Fibroblast of lung (primary cell): Measurements from ENCODE around the gene SMIM5. TPM values are rescaled to one million over a fixed set of nuclear protein-coding genes. Genes with fewer than 3 reads are reported as not detected.

ENCODE experiments used
- DNase-seq, 2 donors: peaks; one replicate each; pipeline versions ENCODE4 v3.0.0 to v3.0.0-alpha.2; 2010; ENCODE audit warnings: low read depth in 2 of 2
- H2AFZ ChIP-seq: 2 replicates; pipeline ENCODE4 v1.5.1; 2012; ENCODE audit warnings: low read length, control low read depth, inconsistent platforms
- H3K27ac ChIP-seq: 2 replicates; pipeline ENCODE4 v1.5.1; 2011; ENCODE audit warnings: low read length, control low read depth; ENCODE audit not compliant: insufficient read depth
- H3K27me3 ChIP-seq: 2 replicates; pipeline ENCODE4 v1.5.1; 2011; ENCODE audit warnings: mild to moderate bottlenecking, low read length; ENCODE audit not compliant: control insufficient read depth, insufficient read depth
- H3K36me3 ChIP-seq: 2 replicates; pipeline ENCODE4 v1.5.1; 2011; ENCODE audit warnings: low read length; ENCODE audit not compliant: control insufficient read depth, insufficient read depth
- H3K4me1 ChIP-seq: 2 replicates; pipeline ENCODE4 v1.5.1; 2011; ENCODE audit warnings: low read length; ENCODE audit not compliant: control insufficient read depth, insufficient read depth; ENCODE audit errors: extremely low read depth
- H3K4me2 ChIP-seq: 2 replicates; pipeline ENCODE4 v1.5.1; 2011; ENCODE audit warnings: low read length, control low read depth; ENCODE audit not compliant: insufficient read depth; ENCODE audit errors: extremely low read depth
- H3K4me3 ChIP-seq, 4 experiments: fragments of 200-600 bp in 1 of 4; sonication (generic) in 1 of 4; replicated peaks in 1 of 4; 2 replicates each; pipeline ENCODE4 v1.5.1; 2011 to 2016; ENCODE audit warnings: low read length in 4 of 4, low read depth in 3 of 4, mild to moderate bottlenecking in 3 of 4, control low read depth in 2 of 4, inconsistent platforms in 1 of 4, mixed read lengths in 1 of 4; ENCODE audit not compliant: insufficient read depth in 1 of 4; ENCODE audit errors: control extremely low read depth in 1 of 4
- H3K79me2 ChIP-seq: 2 replicates; pipeline ENCODE4 v1.5.1; 2012; ENCODE audit warnings: mild to moderate bottlenecking, low read length, inconsistent platforms; ENCODE audit not compliant: control insufficient read depth, insufficient read depth
- H3K9ac ChIP-seq: 2 replicates; pipeline ENCODE4 v1.5.1; 2011; ENCODE audit warnings: mild to moderate bottlenecking, low read length, control low read depth; ENCODE audit not compliant: insufficient read depth
- H3K9me3 ChIP-seq: 2 replicates; pipeline ENCODE4 v1.5.1; 2012; ENCODE audit warnings: low read depth, low read length; ENCODE audit not compliant: control insufficient read depth, insufficient read depth
- H4K20me1 ChIP-seq: 2 replicates; pipeline ENCODE4 v1.5.1; 2011; ENCODE audit warnings: low read length; ENCODE audit not compliant: control insufficient read depth, insufficient read depth; ENCODE audit errors: extremely low read depth
- EZH2 ChIP-seq: IDR thresholded peaks from 2 replicates; pipeline ENCODE4 v1.5.1; 2012; ENCODE audit warnings: low read length, control low read depth, mild to moderate bottlenecking; ENCODE audit errors: missing control alignments
- polyA plus RNA-seq, 2 donors: library from polyadenylated mRNA; depleted of rRNA in 1 of 2; stranded (reverse) in 1 of 2; unstranded in 1 of 2; fragments of >200 nt; gene quantifications; 2 replicates each; pipeline ENCODE4 v1.2.1, GENCODE V29; 2011 to 2012; ENCODE audit warnings: missing spikeins in 1 of 2
- total RNA-seq: library from RNA; depleted of rRNA; stranded (reverse); fragments of >200 nt; gene quantifications from 2 replicates; pipeline ENCODE4 v1.2.1, GENCODE V29; 2014
- TF ChIP-seq, protein P1 (sequence below), 2 donors: IDR thresholded peaks in 1 of 2; conservative IDR thresholded peaks in 1 of 2; 1 replicate in 1 of 2; 2 replicates in 1 of 2; pipeline ENCODE4 v1.5.1; 2011 to 2012; ENCODE audit warnings: low read length in 2 of 2, control low read depth in 1 of 2, inconsistent platforms in 1 of 2, low read depth in 1 of 2, mild to moderate bottlenecking in 1 of 2

Gene SMIM5
- total and polyA plus RNA-seq, 2 donors (not counting 1 experiment from before 2014, with no cell fraction given) = 0.05 to 0.17 TPM

DNA sequence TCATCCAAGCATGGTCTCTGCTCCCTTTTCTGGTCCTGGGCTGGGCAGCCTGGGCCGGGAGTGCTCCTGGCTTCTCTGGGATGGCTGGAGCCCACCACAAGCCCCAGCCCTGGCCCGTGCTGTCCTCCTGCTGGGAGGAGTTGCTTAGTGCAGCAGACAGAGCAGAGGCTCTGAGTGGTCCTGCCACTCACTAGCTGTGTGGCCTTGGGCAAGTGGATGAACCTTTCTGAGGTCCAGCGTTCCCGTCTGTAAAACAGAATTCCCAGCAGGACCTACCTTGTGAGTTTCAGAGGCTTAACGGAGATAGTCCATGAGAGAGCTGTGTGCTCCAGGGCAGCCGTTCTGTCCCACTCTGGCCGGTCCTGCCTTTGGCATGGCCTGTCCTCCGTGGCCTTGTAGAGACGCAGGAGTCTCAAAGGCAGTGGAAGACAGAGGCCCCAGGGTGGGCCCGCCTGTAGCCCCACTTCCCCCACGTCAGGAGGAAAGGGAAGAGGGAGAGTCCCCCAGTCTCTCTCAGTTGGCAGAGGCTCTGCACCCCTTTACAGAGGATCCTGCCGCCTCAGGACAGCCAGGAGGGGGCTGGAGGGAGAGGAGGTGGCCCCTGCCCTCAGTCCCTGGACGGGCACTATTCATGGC, 37.8 kb upstream of the SMIM5 start:
- TF ChIP-seq, protein P1, sequence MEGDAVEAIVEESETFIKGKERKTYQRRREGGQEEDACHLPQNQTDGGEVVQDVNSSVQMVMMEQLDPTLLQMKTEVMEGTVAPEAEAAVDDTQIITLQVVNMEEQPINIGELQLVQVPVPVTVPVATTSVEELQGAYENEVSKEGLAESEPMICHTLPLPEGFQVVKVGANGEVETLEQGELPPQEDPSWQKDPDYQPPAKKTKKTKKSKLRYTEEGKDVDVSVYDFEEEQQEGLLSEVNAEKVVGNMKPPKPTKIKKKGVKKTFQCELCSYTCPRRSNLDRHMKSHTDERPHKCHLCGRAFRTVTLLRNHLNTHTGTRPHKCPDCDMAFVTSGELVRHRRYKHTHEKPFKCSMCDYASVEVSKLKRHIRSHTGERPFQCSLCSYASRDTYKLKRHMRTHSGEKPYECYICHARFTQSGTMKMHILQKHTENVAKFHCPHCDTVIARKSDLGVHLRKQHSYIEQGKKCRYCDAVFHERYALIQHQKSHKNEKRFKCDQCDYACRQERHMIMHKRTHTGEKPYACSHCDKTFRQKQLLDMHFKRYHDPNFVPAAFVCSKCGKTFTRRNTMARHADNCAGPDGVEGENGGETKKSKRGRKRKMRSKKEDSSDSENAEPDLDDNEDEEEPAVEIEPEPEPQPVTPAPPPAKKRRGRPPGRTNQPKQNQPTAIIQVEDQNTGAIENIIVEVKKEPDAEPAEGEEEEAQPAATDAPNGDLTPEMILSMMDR (conservative IDR thresholded peaks at IDR 0.05 in 1 of 2, IDR thresholded peaks at IDR 0.05 in 1 of 2; ENCODE audit: low read depth in 1 of 2, low read length in 2 of 2) = no peak
- TF ChIP-seq EZH2 = no peak
- Histone ChIP-seq H3K27ac (no peak overlapping the region), H2AFZ (no peak overlapping the region), H3K27me3 (peaks cover 4% of the 10 kb centered on the region), H3K4me2 (no peak overlapping the region), H3K79me2 (no peaks in the 10 kb centered on the region), H3K4me3 (no peak overlapping the region), H4K20me1 (no peaks in the 10 kb centered on the region), H3K9me3 (no peaks in the 10 kb centered on the region), H3K36me3 (no peaks in the 10 kb centered on the region), H3K4me1 (no peaks in the 10 kb centered on the region), H3K9ac (no peak overlapping the region)
- DNase-seq = no peak

DNA sequence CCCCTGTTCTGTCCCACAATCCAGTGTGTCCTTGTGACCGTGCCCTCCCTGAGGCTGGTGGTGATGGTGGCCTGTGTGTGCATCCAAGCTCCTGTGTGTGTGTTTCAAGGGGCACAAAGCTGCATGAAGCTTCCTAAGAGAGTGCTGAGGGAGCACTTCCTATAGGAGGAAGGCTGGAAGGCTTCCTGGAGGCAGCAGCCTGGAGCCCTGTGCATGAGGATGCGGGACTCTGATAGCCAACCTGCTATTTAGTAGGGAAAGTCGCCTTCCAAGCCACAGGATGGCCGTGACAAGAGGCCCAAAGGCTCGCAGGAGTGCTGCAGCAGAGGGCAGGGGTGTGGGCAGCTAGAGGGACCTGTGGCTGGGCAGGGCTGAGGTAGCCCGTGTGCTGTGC, 37.3 kb upstream of the SMIM5 start:
- H3K9me3 ChIP-seq = no peaks in the 10 kb centered on the region
- H3K79me2 ChIP-seq = no peaks in the 10 kb centered on the region
- H4K20me1 ChIP-seq = no peaks in the 10 kb centered on the region
- H3K4me2 ChIP-seq = no peak overlapping the region
- H3K36me3 ChIP-seq = no peaks in the 10 kb centered on the region
- TF ChIP-seq EZH2 = no peak
- TF ChIP-seq, protein P1 (conservative IDR thresholded peaks at IDR 0.05 in 1 of 2, IDR thresholded peaks at IDR 0.05 in 1 of 2; ENCODE audit: low read depth in 1 of 2, low read length in 2 of 2) = no peak
- no peak overlapping the region for H3K27ac ChIP-seq
- no peaks in the 10 kb centered on the region for H3K4me1 ChIP-seq
- H3K9ac ChIP-seq = no peak overlapping the region
- peaks cover 4% of the 10 kb centered on the region for H3K27me3 ChIP-seq
- H2AFZ ChIP-seq = no peak overlapping the region
- no peak for DNase-seq
- no peak overlapping the region for H3K4me3 ChIP-seq

DNA sequence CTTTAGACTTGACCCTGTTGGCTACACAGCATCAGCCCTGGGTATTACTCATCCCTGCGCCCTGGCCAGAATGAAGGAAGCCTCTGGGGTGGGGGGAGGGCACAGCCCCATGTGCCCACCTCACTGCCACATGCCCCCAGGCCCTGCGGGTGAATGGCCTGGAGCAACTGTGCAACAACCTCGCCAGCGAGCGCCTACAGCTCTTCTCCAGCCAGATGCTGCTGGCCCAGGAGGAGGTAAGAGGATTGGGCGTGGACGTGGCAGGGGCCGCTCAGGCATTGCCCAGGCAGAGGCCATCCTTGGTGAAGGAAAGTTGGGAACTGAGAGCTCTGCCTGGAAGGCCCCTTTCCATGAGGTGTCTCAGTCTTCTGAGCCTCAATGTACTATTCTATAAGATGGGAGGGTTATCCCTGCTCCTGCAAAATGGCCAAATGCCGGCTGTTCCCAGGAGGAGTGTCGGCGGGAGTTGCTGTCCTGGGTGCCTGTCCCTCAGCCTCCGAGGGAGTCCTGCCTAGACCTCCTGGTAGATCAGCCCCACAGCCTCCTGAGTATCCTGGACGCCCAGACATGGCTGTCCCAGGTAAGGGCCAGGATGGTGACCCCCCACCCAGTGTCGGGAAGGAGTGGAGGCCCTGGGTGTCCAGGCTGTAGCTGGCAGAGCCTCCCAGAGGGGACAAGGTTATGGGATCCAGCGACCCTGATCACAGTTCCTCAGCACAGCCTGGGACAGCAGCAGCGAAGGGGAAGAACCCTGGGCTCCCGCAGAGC, 36.7 kb upstream of the SMIM5 start:
- Histone ChIP-seq H3K36me3 (no peaks in the 10 kb centered on the region), H2AFZ (no peak overlapping the region), H3K4me3 (no peak overlapping the region), H3K27me3 (peaks cover 4% of the 10 kb centered on the region), H3K79me2 (no peaks in the 10 kb centered on the region), H3K9me3 (no peaks in the 10 kb centered on the region), H3K4me2 (no peak overlapping the region), H3K27ac (no peak overlapping the region), H3K4me1 (no peaks in the 10 kb centered on the region), H3K9ac (no peak overlapping the region), H4K20me1 (no peaks in the 10 kb centered on the region)
- no peak for DNase-seq
- TF ChIP-seq, protein P1 (conservative IDR thresholded peaks at IDR 0.05 in 1 of 2, IDR thresholded peaks at IDR 0.05 in 1 of 2; ENCODE audit: low read depth in 1 of 2, low read length in 2 of 2) = no peak
